ENCODE measurements around the gene TNS2.

Gene TNS2

GRCh38 chr12:53090554-53090953 is 40.7 kb downstream of the TNS2 start:
- TF ChIP-seq SIN3A (IDR thresholded peaks at IDR 0.05; ENCODE audit: borderline replicate concordance, insufficient read depth, low read length) (no peak), REST (IDR thresholded peaks at IDR 0.05; ENCODE audit: insufficient read depth in 1 of 2, low read depth in 2 of 2, low read length in 2 of 2) (no peak), POLR2AphosphoS5 (IDR thresholded peaks at IDR 0.05; ENCODE audit: low read depth, low read length) (no peak), TAF1 (IDR thresholded peaks at IDR 0.05; ENCODE audit: borderline replicate concordance, insufficient read depth, low read length) (no peak), FOXP2 (optimal IDR thresholded peaks at IDR 0.05; ENCODE audit: borderline replicate concordance, extremely low read depth, extremely low read length, insufficient read depth) (no peak)

GRCh38 chr12:53091756-53092155 is 41.9 kb downstream of the TNS2 start:
- TF ChIP-seq REST (IDR thresholded peaks at IDR 0.05; ENCODE audit: insufficient read depth in 1 of 2, low read depth in 2 of 2, low read length in 2 of 2): no peak
- no peak for TF ChIP-seq FOXP2 (optimal IDR thresholded peaks at IDR 0.05; ENCODE audit: borderline replicate concordance, extremely low read depth, extremely low read length, insufficient read depth)
- no peak for TF ChIP-seq TAF1 (IDR thresholded peaks at IDR 0.05; ENCODE audit: borderline replicate concordance, insufficient read depth, low read length)
- no peak for TF ChIP-seq SIN3A (IDR thresholded peaks at IDR 0.05; ENCODE audit: borderline replicate concordance, insufficient read depth, low read length)
- no peak for TF ChIP-seq POLR2AphosphoS5 (IDR thresholded peaks at IDR 0.05; ENCODE audit: low read depth, low read length)

- TF ChIP-seq TAF1 (IDR thresholded peaks at IDR 0.05; ENCODE audit: borderline replicate concordance, insufficient read depth, low read length) (no peak), SIN3A (IDR thresholded peaks at IDR 0.05; ENCODE audit: borderline replicate concordance, insufficient read depth, low read length) (no peak)
Measured at GRCh38 chr12:53093777-53094393, 44.0 kb downstream of the TNS2 start.

GRCh38 chr12:53094394-53094787 is 44.5 kb downstream of the TNS2 start:
- TF ChIP-seq FOXP2 (optimal IDR thresholded peaks at IDR 0.05; ENCODE audit: borderline replicate concordance, extremely low read depth, extremely low read length, insufficient read depth): no peak
- no peak for TF ChIP-seq REST (IDR thresholded peaks at IDR 0.05; ENCODE audit: insufficient read depth in 1 of 2, low read depth in 2 of 2, low read length in 2 of 2)
- TF ChIP-seq TAF1 (IDR thresholded peaks at IDR 0.05; ENCODE audit: borderline replicate concordance, insufficient read depth, low read length): no peak
- no peak for TF ChIP-seq SIN3A (IDR thresholded peaks at IDR 0.05; ENCODE audit: borderline replicate concordance, insufficient read depth, low read length)
- no peak for TF ChIP-seq POLR2AphosphoS5 (IDR thresholded peaks at IDR 0.05; ENCODE audit: low read depth, low read length)

GRCh38 chr12:53096089-53096741 is 46.4 kb downstream of the TNS2 start:
- TF ChIP-seq FOXP2 (optimal IDR thresholded peaks at IDR 0.05; ENCODE audit: borderline replicate concordance, extremely low read depth, extremely low read length, insufficient read depth) (no peak), SIN3A (IDR thresholded peaks at IDR 0.05; ENCODE audit: borderline replicate concordance, insufficient read depth, low read length) (no peak), TAF1 (IDR thresholded peaks at IDR 0.05; ENCODE audit: borderline replicate concordance, insufficient read depth, low read length) (no peak), POLR2AphosphoS5 (IDR thresholded peaks at IDR 0.05; ENCODE audit: low read depth, low read length) (no peak)

- TF ChIP-seq FOXP2 (optimal IDR thresholded peaks at IDR 0.05; ENCODE audit: borderline replicate concordance, extremely low read depth, extremely low read length, insufficient read depth): no peak
- no peak for TF ChIP-seq POLR2AphosphoS5 (IDR thresholded peaks at IDR 0.05; ENCODE audit: low read depth, low read length)
- no peak for TF ChIP-seq SIN3A (IDR thresholded peaks at IDR 0.05; ENCODE audit: borderline replicate concordance, insufficient read depth, low read length)
- no peak for TF ChIP-seq TAF1 (IDR thresholded peaks at IDR 0.05; ENCODE audit: borderline replicate concordance, insufficient read depth, low read length)
- TF ChIP-seq REST (IDR thresholded peaks at IDR 0.05; ENCODE audit: insufficient read depth in 1 of 2, low read depth in 2 of 2, low read length in 2 of 2): no peak
Measured at GRCh38 chr12:53096759-53097158, 46.9 kb downstream of the TNS2 start.

All from PFSK-1 (cell line).